ENCODE measurements around the gene LTBP1.
A peak's percentile ranks its signal among the peaks of the same experiment; 100 is the strongest.

LTBP1 gene

DNA sequence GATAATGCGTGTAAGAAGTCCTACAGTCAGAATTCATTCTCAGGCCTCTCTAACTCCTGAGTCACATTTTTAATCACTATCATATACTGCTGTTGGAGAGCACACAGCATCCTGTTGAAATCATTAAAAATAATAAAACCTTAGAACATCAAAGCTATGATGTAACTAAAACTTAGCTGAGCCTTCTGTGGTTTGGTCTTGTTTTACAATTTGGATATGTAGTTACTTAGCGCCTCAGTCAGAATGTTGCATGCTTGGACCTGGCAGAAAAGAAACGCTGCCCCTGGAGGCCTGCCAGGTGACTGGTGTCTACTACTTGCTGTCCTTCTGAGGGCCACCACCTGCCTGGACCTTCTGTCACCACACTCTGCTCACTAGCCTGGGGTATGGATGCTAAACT lies 268.5 kb downstream of the LTBP1 start:
- Histone ChIP-seq H3K27me3 (ENCODE audit: control insufficient read depth, insufficient read depth, low read length) (no peaks in the 10 kb centered on the region), H3K4me1 (ENCODE audit: control insufficient read depth, insufficient read depth, low read length) (peaks cover 17% of the 10 kb centered on the region), H3K4me3 (ENCODE audit: low read length) (no peak overlapping the region), H3K36me3 (ENCODE audit: control insufficient read depth, insufficient read depth, low read length) (no peaks in the 10 kb centered on the region), H3K27ac (ENCODE audit: low read depth, low read length) (no peak overlapping the region), H3K9ac (ENCODE audit: low read length) (no peak overlapping the region)

GRCh38 chr2:33215983-33216382 lies 269.2 kb downstream of the LTBP1 start:
- no peaks in the 10 kb centered on the region for H3K27me3 ChIP-seq (ENCODE audit: control insufficient read depth, insufficient read depth, low read length)
- H3K36me3 ChIP-seq (ENCODE audit: control insufficient read depth, insufficient read depth, low read length), result no peaks in the 10 kb centered on the region
- H3K27ac ChIP-seq (ENCODE audit: low read depth, low read length), result no peak overlapping the region
- peaks cover 12% of the 10 kb centered on the region for H3K4me1 ChIP-seq (ENCODE audit: control insufficient read depth, insufficient read depth, low read length)
- no peak overlapping the region for H3K4me3 ChIP-seq (ENCODE audit: low read length)
- no peak overlapping the region for H3K9ac ChIP-seq (ENCODE audit: low read length)

- no peak overlapping the region for H3K4me3 ChIP-seq (ENCODE audit: low read length)
- H3K27ac ChIP-seq (ENCODE audit: low read depth, low read length), result peak overlapping the region; percentile 42
- no peaks in the 10 kb centered on the region for H3K27me3 ChIP-seq (ENCODE audit: control insufficient read depth, insufficient read depth, low read length)
- H3K9ac ChIP-seq (ENCODE audit: low read length), result no peak overlapping the region
- no peaks in the 10 kb centered on the region for H3K36me3 ChIP-seq (ENCODE audit: control insufficient read depth, insufficient read depth, low read length)
- H3K4me1 ChIP-seq (ENCODE audit: control insufficient read depth, insufficient read depth, low read length), result peaks cover 12% of the 10 kb centered on the region
Observed at GRCh38 chr2:33216508-33217182, 269.9 kb downstream of the LTBP1 start.

DNA sequence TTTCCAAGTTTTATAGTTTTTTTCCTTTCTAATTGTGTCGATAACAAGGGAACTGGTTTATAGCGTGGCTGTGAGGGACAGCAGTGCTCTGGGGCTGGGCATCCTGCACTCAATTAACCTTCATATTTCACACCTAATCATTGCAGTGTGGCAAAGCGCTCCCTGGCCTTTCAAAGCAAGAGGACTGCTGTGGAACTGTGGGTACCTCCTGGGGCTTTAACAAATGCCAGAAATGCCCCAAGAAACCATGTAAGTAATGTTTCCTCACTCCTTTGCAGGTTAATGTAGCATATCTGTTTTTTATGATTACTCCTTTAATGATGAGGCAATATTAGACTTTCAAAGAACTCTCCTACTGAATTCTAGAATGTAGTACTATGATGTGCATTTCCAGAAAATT lies 270.7 kb downstream of the LTBP1 start:
- Histone ChIP-seq H3K27me3 (ENCODE audit: control insufficient read depth, insufficient read depth, low read length) (no peaks in the 10 kb centered on the region), H3K9ac (ENCODE audit: low read length) (no peak overlapping the region), H3K4me1 (ENCODE audit: control insufficient read depth, insufficient read depth, low read length) (peaks cover 10% of the 10 kb centered on the region), H3K4me3 (ENCODE audit: low read length) (no peak overlapping the region), H3K36me3 (ENCODE audit: control insufficient read depth, insufficient read depth, low read length) (no peaks in the 10 kb centered on the region), H3K27ac (ENCODE audit: low read depth, low read length) (no peak overlapping the region)

DNA sequence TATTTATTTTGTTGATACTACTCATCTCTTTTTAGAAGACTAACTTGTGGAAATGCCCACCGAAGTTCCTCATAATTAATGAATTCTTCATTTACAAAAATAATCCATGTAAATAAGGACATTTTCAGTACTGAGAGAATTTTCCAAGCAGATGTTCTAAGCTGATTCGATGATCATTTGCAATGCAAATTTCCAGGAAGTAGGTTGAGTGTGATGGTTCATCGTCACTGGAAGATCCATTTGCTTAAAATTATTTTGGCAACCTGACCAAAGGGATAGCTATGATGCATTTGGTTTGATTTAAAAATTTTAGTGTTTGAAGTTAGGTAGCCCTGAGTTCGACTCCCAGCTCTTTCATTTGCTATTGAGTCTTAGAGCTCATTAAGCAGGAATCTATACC lies 272.4 kb downstream of the LTBP1 start:
- H3K4me1 ChIP-seq (ENCODE audit: control insufficient read depth, insufficient read depth, low read length), result peaks cover 6% of the 10 kb centered on the region
- H3K27ac ChIP-seq (ENCODE audit: low read depth, low read length), result no peak overlapping the region

DNA sequence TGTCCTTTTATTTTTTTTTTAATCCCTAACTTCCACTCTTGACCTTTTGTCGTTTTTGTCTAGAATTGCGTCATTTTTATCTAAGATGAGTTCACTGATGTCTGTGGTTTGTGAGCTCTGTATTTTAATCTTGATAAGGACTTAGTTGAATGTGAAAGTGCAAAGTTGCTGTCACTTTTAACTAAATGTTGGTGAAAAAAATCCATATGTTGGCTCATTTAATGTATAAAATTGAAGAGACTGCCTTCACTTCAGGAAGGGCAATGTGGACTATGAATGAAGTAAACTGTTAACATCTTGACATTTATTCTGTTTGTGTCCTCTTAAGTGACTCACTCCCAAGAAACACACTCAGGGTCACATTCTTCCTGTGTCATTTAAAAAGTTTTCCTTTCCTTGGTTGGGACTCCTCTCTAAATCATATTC lies 273.1 kb downstream of the LTBP1 start:
- H3K9ac ChIP-seq (ENCODE audit: low read length), result no peak overlapping the region

More for the DNA sequence above, 272.4 kb downstream of the LTBP1 start:
- H3K4me3 ChIP-seq (ENCODE audit: low read length), result no peak overlapping the region
- no peak overlapping the region for H3K9ac ChIP-seq (ENCODE audit: low read length)
- H3K36me3 ChIP-seq (ENCODE audit: control insufficient read depth, insufficient read depth, low read length), result no peaks in the 10 kb centered on the region
- H3K27me3 ChIP-seq (ENCODE audit: control insufficient read depth, insufficient read depth, low read length), result no peaks in the 10 kb centered on the region

DNA sequence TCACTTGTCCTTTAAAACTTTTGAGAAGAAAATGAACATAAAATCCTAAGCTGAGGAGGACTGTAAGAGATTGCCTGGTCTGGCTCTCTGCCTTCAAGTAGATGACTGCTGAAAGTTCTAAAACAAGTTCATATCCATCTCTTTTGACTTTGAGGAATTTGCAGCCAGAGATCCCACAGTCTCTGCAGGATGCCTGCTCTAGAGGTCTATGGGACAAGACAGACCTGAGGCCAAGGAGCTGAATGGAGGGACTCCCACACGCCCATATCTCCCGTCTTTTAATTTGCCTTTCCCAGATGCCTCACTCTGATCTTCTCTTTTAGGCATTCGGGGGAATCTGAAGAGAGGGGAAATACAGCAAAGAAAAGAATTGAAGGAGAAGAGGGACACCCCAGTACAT lies 273.8 kb downstream of the LTBP1 start:
- Histone ChIP-seq H3K27ac (ENCODE audit: low read depth, low read length) (no peak overlapping the region), H3K36me3 (ENCODE audit: control insufficient read depth, insufficient read depth, low read length) (no peaks in the 10 kb centered on the region), H3K27me3 (ENCODE audit: control insufficient read depth, insufficient read depth, low read length) (no peaks in the 10 kb centered on the region), H3K9ac (ENCODE audit: low read length) (no peak overlapping the region), H3K4me1 (ENCODE audit: control insufficient read depth, insufficient read depth, low read length) (peaks cover 4% of the 10 kb centered on the region), H3K4me3 (ENCODE audit: low read length) (no peak overlapping the region)

More for the DNA sequence above, 273.1 kb downstream of the LTBP1 start:
- Histone ChIP-seq H3K27ac (ENCODE audit: low read depth, low read length) (no peak overlapping the region), H3K36me3 (ENCODE audit: control insufficient read depth, insufficient read depth, low read length) (no peaks in the 10 kb centered on the region), H3K4me1 (ENCODE audit: control insufficient read depth, insufficient read depth, low read length) (peaks cover 4% of the 10 kb centered on the region), H3K27me3 (ENCODE audit: control insufficient read depth, insufficient read depth, low read length) (no peaks in the 10 kb centered on the region), H3K4me3 (ENCODE audit: low read length) (no peak overlapping the region)

GRCh38 chr2:33221046-33221784 lies 274.5 kb downstream of the LTBP1 start:
- H3K27me3 ChIP-seq (ENCODE audit: control insufficient read depth, insufficient read depth, low read length), result no peaks in the 10 kb centered on the region

DNA sequence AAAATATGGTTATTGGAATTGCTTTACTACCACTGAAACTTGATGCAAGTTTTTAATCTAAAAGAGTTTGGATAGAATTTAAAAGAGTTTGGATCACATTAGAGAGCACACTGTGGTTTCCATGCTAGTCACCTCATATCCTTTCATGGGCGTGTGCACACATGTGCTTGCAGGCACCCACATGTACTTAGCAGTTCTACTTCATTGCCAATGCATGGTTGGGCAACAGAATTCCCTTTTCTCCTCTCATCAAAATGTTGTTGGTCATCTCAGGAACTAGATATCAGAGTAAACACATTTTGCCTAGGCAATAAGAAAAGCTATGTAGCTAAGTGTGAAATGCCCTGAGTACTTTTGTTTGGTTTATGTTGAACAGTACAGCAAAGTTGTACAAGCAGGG lies 275.6 kb downstream of the LTBP1 start:
- H3K4me1 ChIP-seq (ENCODE audit: control insufficient read depth, insufficient read depth, low read length), result no peaks in the 10 kb centered on the region
- no peak overlapping the region for H3K27ac ChIP-seq (ENCODE audit: low read depth, low read length)
- H3K36me3 ChIP-seq (ENCODE audit: control insufficient read depth, insufficient read depth, low read length), result no peaks in the 10 kb centered on the region
- no peak overlapping the region for H3K9ac ChIP-seq (ENCODE audit: low read length)
- no peak overlapping the region for H3K4me3 ChIP-seq (ENCODE audit: low read length)
- no peaks in the 10 kb centered on the region for H3K27me3 ChIP-seq (ENCODE audit: control insufficient read depth, insufficient read depth, low read length)

More at GRCh38 chr2:33221046-33221784, 274.5 kb downstream of the LTBP1 start:
- Histone ChIP-seq H3K4me1 (ENCODE audit: control insufficient read depth, insufficient read depth, low read length) (peaks cover 4% of the 10 kb centered on the region), H3K36me3 (ENCODE audit: control insufficient read depth, insufficient read depth, low read length) (no peaks in the 10 kb centered on the region), H3K4me3 (ENCODE audit: low read length) (no peak overlapping the region), H3K27ac (ENCODE audit: low read depth, low read length) (no peak overlapping the region), H3K9ac (ENCODE audit: low read length) (no peak overlapping the region)

DNA sequence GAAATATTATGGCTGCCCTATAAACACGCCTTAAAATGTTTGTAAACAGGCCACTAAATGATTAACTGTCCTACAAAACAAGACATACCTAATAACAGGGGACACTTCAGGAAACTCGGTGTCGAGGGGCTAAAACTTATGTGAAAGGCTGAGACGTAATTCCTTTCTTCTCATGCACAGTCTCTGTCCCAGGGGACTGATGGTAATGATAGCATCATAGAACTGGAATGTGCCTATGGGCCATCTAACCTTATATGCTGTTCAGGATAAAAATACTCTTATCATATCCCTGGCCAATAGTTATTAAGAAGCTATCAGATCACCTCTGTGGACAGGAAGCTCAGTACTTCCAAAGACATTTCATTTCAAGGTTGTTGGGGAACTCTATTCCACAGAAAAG lies 277.1 kb downstream of the LTBP1 start:
- no peaks in the 10 kb centered on the region for H3K27me3 ChIP-seq (ENCODE audit: control insufficient read depth, insufficient read depth, low read length)
- H3K9ac ChIP-seq (ENCODE audit: low read length), result no peak overlapping the region
- H3K4me3 ChIP-seq (ENCODE audit: low read length), result no peak overlapping the region
- no peaks in the 10 kb centered on the region for H3K4me1 ChIP-seq (ENCODE audit: control insufficient read depth, insufficient read depth, low read length)
- no peaks in the 10 kb centered on the region for H3K36me3 ChIP-seq (ENCODE audit: control insufficient read depth, insufficient read depth, low read length)
- no peak overlapping the region for H3K27ac ChIP-seq (ENCODE audit: low read depth, low read length)

GRCh38 chr2:33225350-33225749 lies 278.6 kb downstream of the LTBP1 start:
- no peaks in the 10 kb centered on the region for H3K36me3 ChIP-seq (ENCODE audit: control insufficient read depth, insufficient read depth, low read length)
- no peak overlapping the region for H3K4me3 ChIP-seq (ENCODE audit: low read length)
- H3K9ac ChIP-seq (ENCODE audit: low read length), result no peak overlapping the region
- H3K27ac ChIP-seq (ENCODE audit: low read depth, low read length), result no peak overlapping the region
- no peaks in the 10 kb centered on the region for H3K4me1 ChIP-seq (ENCODE audit: control insufficient read depth, insufficient read depth, low read length)
- H3K27me3 ChIP-seq (ENCODE audit: control insufficient read depth, insufficient read depth, low read length), result no peaks in the 10 kb centered on the region

- Histone ChIP-seq H3K36me3 (ENCODE audit: control insufficient read depth, insufficient read depth, low read length) (no peaks in the 10 kb centered on the region), H3K9ac (ENCODE audit: low read length) (no peak overlapping the region), H3K27me3 (ENCODE audit: control insufficient read depth, insufficient read depth, low read length) (no peaks in the 10 kb centered on the region), H3K4me3 (ENCODE audit: low read length) (no peak overlapping the region), H3K27ac (ENCODE audit: low read depth, low read length) (no peak overlapping the region), H3K4me1 (ENCODE audit: control insufficient read depth, insufficient read depth, low read length) (no peaks in the 10 kb centered on the region)
Observed at GRCh38 chr2:33226546-33226945, 279.8 kb downstream of the LTBP1 start.

GRCh38 chr2:33229646-33230045 lies 282.9 kb downstream of the LTBP1 start:
- Histone ChIP-seq H3K27me3 (ENCODE audit: control insufficient read depth, insufficient read depth, low read length) (no peaks in the 10 kb centered on the region), H3K9ac (ENCODE audit: low read length) (no peak overlapping the region), H3K36me3 (ENCODE audit: control insufficient read depth, insufficient read depth, low read length) (no peaks in the 10 kb centered on the region), H3K4me3 (ENCODE audit: low read length) (no peak overlapping the region), H3K4me1 (ENCODE audit: control insufficient read depth, insufficient read depth, low read length) (no peaks in the 10 kb centered on the region), H3K27ac (ENCODE audit: low read depth, low read length) (no peak overlapping the region)
